Right lobe of liver (tissue), 6 donors: ENCODE data around the gene PALMD. TPM values are rescaled to one million over a fixed set of nuclear protein-coding genes. Genes with fewer than 3 reads are reported as not detected.

Source experiments
- ATAC-seq, 4 donors: fragments of 200-7000 bp; cut with Tn5 transposase; one replicate each; pipeline ENCODE4 v1.9.1; 2020; ENCODE audit warnings: mild to moderate bottlenecking in 4 of 4, moderate library complexity in 4 of 4
- DNase-seq, 3 donors: peaks; one replicate each; pipeline ENCODE4 v3.0.0-alpha.2; 2020
- H3K27ac ChIP-seq, 3 donors: fragments of 200-600 bp; one replicate each; pipeline ENCODE4 v1.8.0; 2022
- H3K27me3 ChIP-seq, 2 donors: fragments of 200-600 bp; one replicate each; pipeline ENCODE4 v1.8.0; 2022
- H3K36me3 ChIP-seq, 4 donors: fragments of 200-600 bp; sonication (generic) in 1 of 4; one replicate each; pipeline versions ENCODE4 v1.5.1 to v1.8.0; 2017 to 2022; ENCODE audit warnings: control low read depth in 1 of 4
- H3K4me1 ChIP-seq, 4 donors: fragments of 200-600 bp; sonication (generic) in 1 of 4; one replicate each; pipeline versions ENCODE4 v1.5.1 to v1.8.0; 2017 to 2022; ENCODE audit warnings: control low read depth in 1 of 4
- H3K4me3 ChIP-seq, 3 donors: fragments of 200-600 bp; one replicate each; pipeline ENCODE4 v1.8.0; 2022
- H3K9me3 ChIP-seq, 4 donors: fragments of 200-600 bp; sonication (generic) in 1 of 4; one replicate each; pipeline versions ENCODE4 v1.5.1 to v1.8.0; 2017 to 2022; ENCODE audit warnings: control low read depth in 1 of 4
- CTCF ChIP-seq, 4 donors: fragments of 200-600 bp in 3 of 4; fragments of 450-650 bp in 1 of 4; IDR thresholded peaks; one replicate each; pipeline versions ENCODE4 v1.5.1 to v1.8.0; 2016 to 2022; ENCODE audit warnings: antibody characterized with exemption in 4 of 4, mild to moderate bottlenecking in 2 of 4
- POLR2A ChIP-seq: fragments of 450-650 bp; IDR thresholded peaks from one replicate; pipeline ENCODE4 v1.6.1; 2017; ENCODE audit warnings: antibody characterized with exemption, mild to moderate bottlenecking
- WGBS: methylation state at CpG from one replicate; pipeline ENCODE4 v1.1.6; 2018; ENCODE audit warnings: low coverage, low lambda C conversion rate; ENCODE audit not compliant: insufficient coverage; ENCODE audit errors: missing lambda C conversion rate; 5-methylcytosine and 5-hydroxymethylcytosine counted together
- intact Hi-C, 2 donors: fragments of 100-400 bp; cut with DNase I; formaldehyde crosslinking; loops; one replicate each; pipeline versions ENCODE4 v1.11.2 to v1.14.1; 2022
- total RNA-seq, 6 experiments: library from RNA; depleted of rRNA in 2 of 6; stranded (reverse); fragments of >200 nt in 2 of 6; fragmentation: NEBNext Ultra II Directional in 3 of 6; extraction: Animal tissue kit (Norgen Biotek cat#: 25700) in 3 of 6; gene quantifications; one replicate each; pipeline versions ENCODE4 v1.1.0 to v1.2.4, GENCODE V29; 2016 to 2023
- donor health status: DM: no; HTN: yes; CAD: no.
- donor health status: DM: no; HTN: no; CAD: no.
- donor health status: DM: no; HTN: no; CAD: no.
- donor health status: DM: no; HTN: yes; CAD: no.
- donor health status: DM: no; HTN: yes; CAD: no.

PALMD gene
- total RNA-seq, 6 experiments from 2014 or later, result 15.0 to 21.1 (median 18.2) TPM

- Histone ChIP-seq H3K4me3 (no peak overlapping the region), H3K27me3 (no peaks in the 10 kb centered on the region), H3K4me1 (peaks cover 0 to 40% (median 20%) of the 10 kb centered on the region in 4 donors), H3K27ac (no peak overlapping the region), H3K36me3 (peaks cover 0 to 7% (median 0%) of the 10 kb centered on the region in 4 donors), H3K9me3 (no peaks in the 10 kb centered on the region)
- DNase-seq (no peak), ATAC-seq (no peak)
- intact Hi-C loops, result no loop called here
- no peak for TF ChIP-seq POLR2A
- TF ChIP-seq CTCF (IDR thresholded peaks at IDR 0.05), result no peak
These were observed 31.0 kb downstream of the PALMD start for GRCh38 chr1:99676876-99677275.

DNA sequence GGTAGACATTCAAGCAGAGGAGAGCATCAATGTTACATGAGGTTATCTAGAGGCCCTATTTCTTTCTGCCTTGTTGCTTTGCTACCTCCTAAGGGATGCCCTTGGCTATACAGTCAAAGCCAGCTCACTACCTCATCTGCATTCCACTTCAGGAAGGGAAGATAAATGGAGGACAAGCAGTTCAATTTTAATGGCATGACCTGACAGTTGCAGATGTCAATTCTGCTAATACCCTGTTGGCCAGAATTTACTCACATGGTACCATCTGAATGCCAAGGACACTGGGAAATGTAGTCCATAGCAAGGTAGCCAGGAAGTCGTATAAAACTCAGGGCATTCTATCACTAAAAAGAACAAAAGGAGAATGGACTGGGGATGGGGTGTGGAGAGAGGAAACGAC is 31.5 kb downstream of the PALMD start:
- intact Hi-C loops, result no loop called here
- TF ChIP-seq POLR2A (no peak), CTCF (IDR thresholded peaks at IDR 0.05) (no peak)
- H3K36me3 ChIP-seq, result peaks cover 0 to 7% (median 0%) of the 10 kb centered on the region in 4 donors
- no peak overlapping the region for H3K4me3 ChIP-seq
- WGBS, result 93% methylated on average over 2 of the region's 2 CpGs
- H3K27ac ChIP-seq, result no peak overlapping the region
- no peaks in the 10 kb centered on the region for H3K27me3 ChIP-seq
- H3K9me3 ChIP-seq, result no peaks in the 10 kb centered on the region
- no peak for ATAC-seq
- H3K4me1 ChIP-seq, result peaks cover 0 to 35% (median 17%) of the 10 kb centered on the region in 4 donors
- no peak for DNase-seq

DNA sequence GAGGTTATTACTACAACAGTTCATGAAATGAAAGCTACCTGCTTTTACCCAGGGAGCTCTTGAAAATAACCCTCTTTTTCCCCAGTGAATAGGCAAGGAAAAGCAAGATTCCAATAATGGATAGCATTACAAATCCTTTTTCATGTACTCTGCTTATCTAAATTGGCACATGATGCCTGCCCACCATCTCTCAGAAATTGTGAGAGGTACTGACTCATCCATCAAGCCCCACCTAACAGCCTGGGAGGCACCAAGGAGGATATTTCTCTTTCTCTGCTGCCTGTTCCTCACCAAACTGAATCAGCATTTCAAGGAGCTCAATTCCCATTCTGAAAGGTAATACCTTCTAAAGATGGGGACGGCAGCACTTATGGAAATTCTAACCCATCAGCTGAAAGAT is 34.4 kb downstream of the PALMD start:
- peaks cover 0 to 16% (median 6%) of the 10 kb centered on the region in 4 donors for H3K4me1 ChIP-seq
- H3K9me3 ChIP-seq, result no peaks in the 10 kb centered on the region
- H3K27ac ChIP-seq, result no peak overlapping the region
- no peak for TF ChIP-seq CTCF (IDR thresholded peaks at IDR 0.05)
- TF ChIP-seq POLR2A, result no peak
- no peak overlapping the region for H3K4me3 ChIP-seq
- intact Hi-C loops, result no loop called here
- WGBS, result 80% methylated on average over 1 of the region's 1 CpG
- DNase-seq (no peak), ATAC-seq (no peak)
- peaks cover 0 to 11% (median 0%) of the 10 kb centered on the region in 4 donors for H3K36me3 ChIP-seq
- no peaks in the 10 kb centered on the region for H3K27me3 ChIP-seq

DNA sequence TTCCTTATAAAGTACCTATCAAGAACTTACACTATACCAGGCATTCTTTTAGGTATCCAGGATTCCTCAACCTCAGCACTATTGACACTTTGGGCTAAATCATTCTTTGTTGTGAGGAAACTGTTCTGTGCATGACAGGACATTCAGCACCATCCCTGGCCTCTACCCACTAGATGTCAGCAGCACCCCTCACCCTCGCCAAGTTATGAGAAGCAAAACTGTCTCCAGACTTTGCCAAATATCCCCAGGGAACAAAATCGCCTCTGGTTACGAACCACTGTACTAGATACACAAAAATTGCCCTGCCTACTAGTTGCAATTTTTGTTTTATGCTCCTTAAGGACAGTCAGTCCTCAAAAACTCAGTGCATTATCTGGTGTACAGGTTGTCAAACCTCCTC is 35.7 kb downstream of the PALMD start:
- intact Hi-C loops, result no loop called here
- H3K4me3 ChIP-seq, result no peak overlapping the region
- DNase-seq (no peak), ATAC-seq (no peak)
- 94% methylated on average over 3 of the region's 3 CpGs for WGBS
- H3K9me3 ChIP-seq, result no peaks in the 10 kb centered on the region
- H3K36me3 ChIP-seq, result peaks cover 0 to 12% (median under 1%) of the 10 kb centered on the region in 4 donors
- H3K27me3 ChIP-seq, result no peaks in the 10 kb centered on the region
- peaks cover 0 to 13% (median 3%) of the 10 kb centered on the region in 4 donors for H3K4me1 ChIP-seq
- no peak overlapping the region for H3K27ac ChIP-seq
- TF ChIP-seq POLR2A (no peak), CTCF (IDR thresholded peaks at IDR 0.05) (no peak)

DNA sequence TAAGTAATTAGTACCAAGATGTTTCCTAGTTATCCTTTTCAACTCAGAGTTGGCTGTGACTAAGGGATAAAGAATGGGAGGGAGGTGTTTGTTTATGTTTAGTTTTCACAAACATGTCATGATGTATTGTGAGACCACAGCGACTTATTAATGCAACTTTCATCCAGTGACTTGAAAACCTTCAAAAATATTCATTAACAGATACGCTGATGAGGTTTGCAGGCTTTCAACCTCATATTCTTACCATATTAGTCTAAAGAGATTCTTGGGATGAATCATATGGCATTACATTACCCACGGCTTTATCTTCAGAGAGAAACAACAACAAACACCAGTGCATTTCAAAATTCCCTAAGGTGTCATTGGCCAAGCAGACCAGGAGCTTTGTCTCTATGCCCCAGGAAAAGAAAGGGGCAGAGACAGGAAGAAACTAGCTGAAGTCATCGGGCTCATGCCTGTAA is 36.4 kb downstream of the PALMD start:
- no peak for TF ChIP-seq POLR2A
- TF ChIP-seq CTCF (IDR thresholded peaks at IDR 0.05), result no peak
- H3K4me3 ChIP-seq, result no peak overlapping the region
- no peak for ATAC-seq
- H3K9me3 ChIP-seq, result no peaks in the 10 kb centered on the region
- no peak for DNase-seq
- H3K4me1 ChIP-seq, result peaks cover 0 to 13% (median 3%) of the 10 kb centered on the region in 4 donors
- intact Hi-C loops, result no loop called here
- H3K27me3 ChIP-seq, result no peaks in the 10 kb centered on the region
- H3K36me3 ChIP-seq, result peaks cover 0 to 20% (median 4%) of the 10 kb centered on the region in 4 donors
- 81% methylated on average over 4 of the region's 4 CpGs for WGBS
- no peak overlapping the region for H3K27ac ChIP-seq
